CD4-positive, alpha-beta T cell treated with Interleukin-1 beta for 1 hour (primary cell): ENCODE results near the gene STXBP6.

Experiments
- DNase-seq, 2 donors: peaks; one replicate each; pipeline ENCODE4 v3.0.0-alpha.2; 2020 to 2022

STXBP6 gene

GRCh38 chr14:24911324-24912109 is 138.4 kb downstream of the STXBP6 start:
- no peak for DNase-seq

GRCh38 chr14:24910408-24910986 is 139.4 kb downstream of the STXBP6 start:
- no peak for DNase-seq

- no peak for DNase-seq
These were observed 140.2 kb downstream of the STXBP6 start for GRCh38 chr14:24909523-24910302.

GRCh38 chr14:24908592-24909236 is 141.2 kb downstream of the STXBP6 start:
- DNase-seq, result no peak

GRCh38 chr14:24904533-24904932 is 145.4 kb downstream of the STXBP6 start:
- DNase-seq, result no peak

GRCh38 chr14:24903337-24903736 is 146.6 kb downstream of the STXBP6 start:
- no peak for DNase-seq

GRCh38 chr14:24900269-24901100 is 149.5 kb downstream of the STXBP6 start:
- DNase-seq, result no peak

- no peak for DNase-seq
These were observed 152.2 kb downstream of the STXBP6 start for GRCh38 chr14:24897793-24898192.

- DNase-seq, result no peak
These were observed 154.3 kb downstream of the STXBP6 start for GRCh38 chr14:24895622-24896021.

- no peak for DNase-seq
These were observed 154.7 kb downstream of the STXBP6 start for GRCh38 chr14:24895243-24895583.

- DNase-seq, result no peak
These were observed 155.2 kb downstream of the STXBP6 start for GRCh38 chr14:24894583-24895242.

GRCh38 chr14:24892497-24893051 is 157.4 kb downstream of the STXBP6 start:
- DNase-seq, result no peak

- no peak for DNase-seq
These were observed 157.9 kb downstream of the STXBP6 start for GRCh38 chr14:24891987-24892496.

- DNase-seq, result no peak
These were observed 159.2 kb downstream of the STXBP6 start for GRCh38 chr14:24890716-24891115.

- DNase-seq, result no peak
These were observed 160.1 kb downstream of the STXBP6 start for GRCh38 chr14:24889843-24890242.

GRCh38 chr14:24888532-24888931 is 161.4 kb downstream of the STXBP6 start:
- no peak for DNase-seq

GRCh38 chr14:24887623-24888304 is 162.2 kb downstream of the STXBP6 start:
- no peak for DNase-seq

- DNase-seq, result no peak
These were observed 164.5 kb downstream of the STXBP6 start for GRCh38 chr14:24885410-24885913.

GRCh38 chr14:24883576-24883975 is 166.4 kb downstream of the STXBP6 start:
- no peak for DNase-seq

GRCh38 chr14:24881116-24881893 is 168.6 kb downstream of the STXBP6 start:
- DNase-seq, result no peak
